ENCODE data around the gene RIMS1.
"Not testable (repeated sequence)": the region's sequence is repeated elsewhere in the genome, so short reads cannot be mapped to it uniquely, and the experiment has no call there.

The RIMS1 gene

GRCh38 chr6:72296375-72296774 is 410.0 kb downstream of the RIMS1 start:
- Histone ChIP-seq H3K27ac (ENCODE audit: insufficient read depth, low read depth, low read length, poor library complexity, severe bottlenecking) (no peak overlapping the region), H3K27me3 (ENCODE audit: control insufficient read depth, insufficient read depth, low read length, poor library complexity, severe bottlenecking) (no peaks in the 10 kb centered on the region), H3K9me3 (ENCODE audit: control insufficient read depth, low read length) (no peaks in the 10 kb centered on the region), H3K36me3 (ENCODE audit: control insufficient read depth, insufficient read depth, low read length) (no peaks in the 10 kb centered on the region), H3K4me1 (ENCODE audit: control insufficient read depth, insufficient read depth, low read length) (no peaks in the 10 kb centered on the region), H3K4me3 (ENCODE audit: insufficient read depth, low read depth, low read length) (no peak overlapping the region)

GRCh38 chr6:72305971-72306370 is 419.6 kb downstream of the RIMS1 start:
- 81% methylated on average over 2 of the region's 2 CpGs; no CpG with 5 or more reads in 1 of the 2 experiments for WGBS, 2 experiments
- Histone ChIP-seq H3K9me3 (ENCODE audit: control insufficient read depth, low read length) (no peaks in the 10 kb centered on the region), H3K36me3 (ENCODE audit: control insufficient read depth, insufficient read depth, low read length) (no peaks in the 10 kb centered on the region), H3K4me1 (ENCODE audit: control insufficient read depth, insufficient read depth, low read length) (no peaks in the 10 kb centered on the region), H3K27me3 (ENCODE audit: control insufficient read depth, insufficient read depth, low read length, poor library complexity, severe bottlenecking) (no peaks in the 10 kb centered on the region), H3K27ac (ENCODE audit: insufficient read depth, low read depth, low read length, poor library complexity, severe bottlenecking) (no peak overlapping the region), H3K4me3 (ENCODE audit: insufficient read depth, low read depth, low read length) (no peak overlapping the region)

GRCh38 chr6:72316675-72317380 is 430.5 kb downstream of the RIMS1 start:
- no peaks in the 10 kb centered on the region for H3K4me1 ChIP-seq (ENCODE audit: control insufficient read depth, insufficient read depth, low read length)
- no peaks in the 10 kb centered on the region for H3K9me3 ChIP-seq (ENCODE audit: control insufficient read depth, low read length)
- no peak overlapping the region for H3K27ac ChIP-seq (ENCODE audit: insufficient read depth, low read depth, low read length, poor library complexity, severe bottlenecking)
- H3K27me3 ChIP-seq (ENCODE audit: control insufficient read depth, insufficient read depth, low read length, poor library complexity, severe bottlenecking): no peaks in the 10 kb centered on the region
- no peak overlapping the region for H3K4me3 ChIP-seq (ENCODE audit: insufficient read depth, low read depth, low read length)
- WGBS, 2 experiments: 92 to 94% methylated on average over 9 of the region's 9 CpGs
- H3K36me3 ChIP-seq (ENCODE audit: control insufficient read depth, insufficient read depth, low read length): no peaks in the 10 kb centered on the region

- Histone ChIP-seq H3K36me3 (ENCODE audit: control insufficient read depth, insufficient read depth, low read length) (no peaks in the 10 kb centered on the region), H3K4me3 (ENCODE audit: insufficient read depth, low read depth, low read length) (no peak overlapping the region), H3K9me3 (ENCODE audit: control insufficient read depth, low read length) (no peaks in the 10 kb centered on the region), H3K27ac (ENCODE audit: insufficient read depth, low read depth, low read length, poor library complexity, severe bottlenecking) (no peak overlapping the region), H3K27me3 (ENCODE audit: control insufficient read depth, insufficient read depth, low read length, poor library complexity, severe bottlenecking) (no peaks in the 10 kb centered on the region), H3K4me1 (ENCODE audit: control insufficient read depth, insufficient read depth, low read length) (no peaks in the 10 kb centered on the region)
These were observed 435.4 kb downstream of the RIMS1 start for GRCh38 chr6:72321788-72322187.

GRCh38 chr6:72322771-72323170 is 436.4 kb downstream of the RIMS1 start:
- Histone ChIP-seq H3K4me1 (ENCODE audit: control insufficient read depth, insufficient read depth, low read length) (no peaks in the 10 kb centered on the region), H3K36me3 (ENCODE audit: control insufficient read depth, insufficient read depth, low read length) (no peaks in the 10 kb centered on the region), H3K27ac (ENCODE audit: insufficient read depth, low read depth, low read length, poor library complexity, severe bottlenecking) (no peak overlapping the region), H3K27me3 (ENCODE audit: control insufficient read depth, insufficient read depth, low read length, poor library complexity, severe bottlenecking) (no peaks in the 10 kb centered on the region), H3K9me3 (ENCODE audit: control insufficient read depth, low read length) (no peaks in the 10 kb centered on the region), H3K4me3 (ENCODE audit: insufficient read depth, low read depth, low read length) (no peak overlapping the region)
- WGBS, 2 experiments: 81 to 88% methylated on average over 1 to 2 of the region's 2 CpGs

GRCh38 chr6:72324591-72324990 is 438.2 kb downstream of the RIMS1 start:
- no peak overlapping the region for H3K27ac ChIP-seq (ENCODE audit: insufficient read depth, low read depth, low read length, poor library complexity, severe bottlenecking)
- H3K4me1 ChIP-seq (ENCODE audit: control insufficient read depth, insufficient read depth, low read length): no peaks in the 10 kb centered on the region
- H3K27me3 ChIP-seq (ENCODE audit: control insufficient read depth, insufficient read depth, low read length, poor library complexity, severe bottlenecking): no peaks in the 10 kb centered on the region
- no peak overlapping the region for H3K4me3 ChIP-seq (ENCODE audit: insufficient read depth, low read depth, low read length)
- no peaks in the 10 kb centered on the region for H3K36me3 ChIP-seq (ENCODE audit: control insufficient read depth, insufficient read depth, low read length)
- no peaks in the 10 kb centered on the region for H3K9me3 ChIP-seq (ENCODE audit: control insufficient read depth, low read length)
- 81 to 85% methylated on average over 3 to 4 of the region's 4 CpGs for WGBS, 2 experiments

GRCh38 chr6:72328775-72329174 is 442.4 kb downstream of the RIMS1 start:
- H3K27me3 ChIP-seq (ENCODE audit: control insufficient read depth, insufficient read depth, low read length, poor library complexity, severe bottlenecking): no peaks in the 10 kb centered on the region
- H3K36me3 ChIP-seq (ENCODE audit: control insufficient read depth, insufficient read depth, low read length): no peaks in the 10 kb centered on the region
- H3K4me3 ChIP-seq (ENCODE audit: insufficient read depth, low read depth, low read length): no peak overlapping the region
- no peak overlapping the region for H3K27ac ChIP-seq (ENCODE audit: insufficient read depth, low read depth, low read length, poor library complexity, severe bottlenecking)
- no peaks in the 10 kb centered on the region for H3K4me1 ChIP-seq (ENCODE audit: control insufficient read depth, insufficient read depth, low read length)
- 67 to 86% methylated on average over 1 of the region's 1 CpG for WGBS, 2 experiments
- no peaks in the 10 kb centered on the region for H3K9me3 ChIP-seq (ENCODE audit: control insufficient read depth, low read length)

GRCh38 chr6:72335203-72335602 is 448.9 kb downstream of the RIMS1 start:
- H3K4me1 ChIP-seq (ENCODE audit: control insufficient read depth, insufficient read depth, low read length); H3K36me3 ChIP-seq (ENCODE audit: control insufficient read depth, insufficient read depth, low read length); H3K4me3 ChIP-seq (ENCODE audit: insufficient read depth, low read depth, low read length); H3K9me3 ChIP-seq (ENCODE audit: control insufficient read depth, low read length); H3K27ac ChIP-seq (ENCODE audit: insufficient read depth, low read depth, low read length, poor library complexity, severe bottlenecking); H3K27me3 ChIP-seq (ENCODE audit: control insufficient read depth, insufficient read depth, low read length, poor library complexity, severe bottlenecking): not testable (repeated sequence)
- 80 to 95% methylated on average over 2 of the region's 2 CpGs for WGBS, 2 experiments

GRCh38 chr6:72348926-72349325 is 462.6 kb downstream of the RIMS1 start:
- Histone ChIP-seq H3K4me1 (ENCODE audit: control insufficient read depth, insufficient read depth, low read length) (no peaks in the 10 kb centered on the region), H3K9me3 (ENCODE audit: control insufficient read depth, low read length) (no peaks in the 10 kb centered on the region), H3K27ac (ENCODE audit: insufficient read depth, low read depth, low read length, poor library complexity, severe bottlenecking) (no peak overlapping the region), H3K4me3 (ENCODE audit: insufficient read depth, low read depth, low read length) (no peak overlapping the region), H3K36me3 (ENCODE audit: control insufficient read depth, insufficient read depth, low read length) (no peaks in the 10 kb centered on the region), H3K27me3 (ENCODE audit: control insufficient read depth, insufficient read depth, low read length, poor library complexity, severe bottlenecking) (no peaks in the 10 kb centered on the region)
- WGBS, 2 experiments: 100% methylated on average over 1 of the region's 1 CpG

- H3K4me1 ChIP-seq (ENCODE audit: control insufficient read depth, insufficient read depth, low read length): no peaks in the 10 kb centered on the region
- H3K9me3 ChIP-seq (ENCODE audit: control insufficient read depth, low read length): no peaks in the 10 kb centered on the region
- H3K36me3 ChIP-seq (ENCODE audit: control insufficient read depth, insufficient read depth, low read length): no peaks in the 10 kb centered on the region
- peak overlapping the region; percentile 10 for H3K27ac ChIP-seq (ENCODE audit: insufficient read depth, low read depth, low read length, poor library complexity, severe bottlenecking)
- no peaks in the 10 kb centered on the region for H3K27me3 ChIP-seq (ENCODE audit: control insufficient read depth, insufficient read depth, low read length, poor library complexity, severe bottlenecking)
- WGBS, 2 experiments: 100% methylated on average over 1 of the region's 1 CpG; no CpG with 5 or more reads in 1 of the 2 experiments
- no peak overlapping the region for H3K4me3 ChIP-seq (ENCODE audit: insufficient read depth, low read depth, low read length)
These were observed 464.0 kb downstream of the RIMS1 start for GRCh38 chr6:72350296-72350881.
